ENCODE results near the gene UBE2G1. TPM values are rescaled to one million over a fixed set of nuclear protein-coding genes. Genes with fewer than 3 reads are reported as not detected.

The UBE2G1 gene
- total and polyA plus RNA-seq, 2 donors (not counting 1 experiment from before 2014, with no cell fraction given), result 27.1 to 76.0 TPM

GRCh38 chr17:4357671-4358070 lies 8.8 kb downstream of the UBE2G1 start:
- peak overlapping the region; percentile 39 for H3K27ac Mint-ChIP-seq
- Histone ChIP-seq H3K79me2 (ENCODE audit: control insufficient read depth, insufficient read depth, low read length) (peaks cover 99% of the 10 kb centered on the region), H3K9ac (ENCODE audit: low read length) (no peak overlapping the region), H2AFZ (ENCODE audit: insufficient read depth, low read depth, low read length, poor library complexity, severe bottlenecking) (no peak overlapping the region), H3K4me2 (replicated peaks; ENCODE audit: low read depth, low read length, poor library complexity, severe bottlenecking) (no peak overlapping the region), H3K4me3 (ENCODE audit: control extremely low read depth in 1 of 5, extremely low read depth in 1 of 5, insufficient read depth in 1 of 5, low read depth in 2 of 5, low read length in 4 of 5) (no peak overlapping the region), H3K27ac (ENCODE audit: low read length in 2 of 2) (no peak overlapping the region), H3K4me1 (ENCODE audit: control insufficient read depth in 2 of 2, insufficient read depth in 2 of 2, low read length in 2 of 2) (peaks cover 30 to 41% of the 10 kb centered on the region in 2 donors), H3K36me3 (replicated peaks in 1 of 2; ENCODE audit: control extremely low read depth in 1 of 2, control insufficient read depth in 1 of 2, extremely low read depth in 1 of 2, insufficient read depth in 2 of 2, low read length in 1 of 2) (peaks cover 0 to 2% of the 10 kb centered on the region in 2 experiments), H4K20me1 (ENCODE audit: control insufficient read depth, insufficient read depth, low read length, poor library complexity, severe bottlenecking) (peaks cover 80% of the 10 kb centered on the region), H3K9me3 (ENCODE audit: control extremely low read depth in 1 of 3, control insufficient read depth in 2 of 3, insufficient read depth in 1 of 3, low read length in 2 of 3) (no peaks in the 10 kb centered on the region), H3K27me3 (replicated peaks in 1 of 4; ENCODE audit: control extremely low read depth in 1 of 4, control insufficient read depth in 3 of 4, insufficient read depth in 4 of 4, low read length in 3 of 4) (no peaks in the 10 kb centered on the region)
- ATAC-seq (ENCODE audit: low read depth) (no peak), DNase-seq (no peak)
- WGBS (ENCODE audit: insufficient coverage), result no CpG with 5 or more reads among the region's 1 CpG
- ChIA-PET POLR2A (interaction anchor here (0.5 to 0.6 kb wide), 2 partner anchors 11 to 93 kb away, joined by 7 read pairs; no protein-coding TSS in a partner anchor), CTCF (interaction anchor here (0.5 to 1.6 kb wide), 3 partner anchors 51 to 141 kb away, joined by 3 to 4 read pairs (median 3); no protein-coding TSS in a partner anchor)
- H3K9me3 Mint-ChIP-seq (ENCODE audit: insufficient read depth), result no peaks in the 10 kb centered on the region
- TF ChIP-seq CTCF (IDR thresholded peaks at IDR 0.05) (no peak), EZH2 (IDR thresholded peaks at IDR 0.05; ENCODE audit: borderline replicate concordance, insufficient read depth, low read depth, low read length, poor library complexity, severe bottlenecking) (no peak)
- H3K4me3 Mint-ChIP-seq, result peak overlapping the region; percentile 49
- intact Hi-C loops (cut with micrococcal nuclease), result loop anchor here (5.0 kb wide), 1 partner anchor 35 kb away; no protein-coding TSS in a partner anchor
- no peaks in the 10 kb centered on the region for H3K27me3 Mint-ChIP-seq
- H3K4me1 Mint-ChIP-seq, result peaks cover 58% of the 10 kb centered on the region

- Histone ChIP-seq H3K36me3 (replicated peaks in 1 of 2; ENCODE audit: control extremely low read depth in 1 of 2, control insufficient read depth in 1 of 2, extremely low read depth in 1 of 2, insufficient read depth in 2 of 2, low read length in 1 of 2) (no peaks in the 10 kb centered on the region), H3K4me3 (ENCODE audit: control extremely low read depth in 1 of 5, extremely low read depth in 1 of 5, insufficient read depth in 1 of 5, low read depth in 2 of 5, low read length in 4 of 5) (no peak overlapping the region), H3K79me2 (ENCODE audit: control insufficient read depth, insufficient read depth, low read length) (peaks cover 99% of the 10 kb centered on the region), H3K27ac (ENCODE audit: low read length in 2 of 2) (no peak overlapping the region), H3K4me1 (ENCODE audit: control insufficient read depth in 2 of 2, insufficient read depth in 2 of 2, low read length in 2 of 2) (peaks cover 30 to 41% of the 10 kb centered on the region in 2 donors), H4K20me1 (ENCODE audit: control insufficient read depth, insufficient read depth, low read length, poor library complexity, severe bottlenecking) (peaks cover 80% of the 10 kb centered on the region), H3K9me3 (ENCODE audit: control extremely low read depth in 1 of 3, control insufficient read depth in 2 of 3, insufficient read depth in 1 of 3, low read length in 2 of 3) (no peaks in the 10 kb centered on the region), H3K9ac (ENCODE audit: low read length) (no peak overlapping the region), H2AFZ (ENCODE audit: insufficient read depth, low read depth, low read length, poor library complexity, severe bottlenecking) (no peak overlapping the region), H3K27me3 (replicated peaks in 1 of 4; ENCODE audit: control extremely low read depth in 1 of 4, control insufficient read depth in 3 of 4, insufficient read depth in 4 of 4, low read length in 3 of 4) (no peaks in the 10 kb centered on the region), H3K4me2 (replicated peaks; ENCODE audit: low read depth, low read length, poor library complexity, severe bottlenecking) (no peak overlapping the region)
- no peaks in the 10 kb centered on the region for H3K9me3 Mint-ChIP-seq (ENCODE audit: insufficient read depth)
- ChIA-PET POLR2A (interaction anchor here (0.5 kb wide), 1 partner anchor 92 kb away, joined by 7 read pairs; no protein-coding TSS in a partner anchor), CTCF (no interaction called here)
- H3K4me1 Mint-ChIP-seq, result peaks cover 56% of the 10 kb centered on the region
- DNase-seq, result no peak
- peak overlapping the region; percentile 49 for H3K4me3 Mint-ChIP-seq
- no peaks in the 10 kb centered on the region for H3K27me3 Mint-ChIP-seq
- intact Hi-C loops (cut with micrococcal nuclease), result loop anchor here (5.0 kb wide), 1 partner anchor 35 kb away; no protein-coding TSS in a partner anchor
- H3K27ac Mint-ChIP-seq, result peak overlapping the region; percentile 39
- no peak for ATAC-seq (ENCODE audit: low read depth)
- no peak for TF ChIP-seq EZH2 (IDR thresholded peaks at IDR 0.05; ENCODE audit: borderline replicate concordance, insufficient read depth, low read depth, low read length, poor library complexity, severe bottlenecking)
- no peak for TF ChIP-seq CTCF (IDR thresholded peaks at IDR 0.05)
- WGBS (ENCODE audit: insufficient coverage), result no CpG with 5 or more reads among the region's 3 CpGs
Observed at GRCh38 chr17:4357030-4357628, 9.3 kb downstream of the UBE2G1 start.
